ENCODE results near the gene GET4.

DNA sequence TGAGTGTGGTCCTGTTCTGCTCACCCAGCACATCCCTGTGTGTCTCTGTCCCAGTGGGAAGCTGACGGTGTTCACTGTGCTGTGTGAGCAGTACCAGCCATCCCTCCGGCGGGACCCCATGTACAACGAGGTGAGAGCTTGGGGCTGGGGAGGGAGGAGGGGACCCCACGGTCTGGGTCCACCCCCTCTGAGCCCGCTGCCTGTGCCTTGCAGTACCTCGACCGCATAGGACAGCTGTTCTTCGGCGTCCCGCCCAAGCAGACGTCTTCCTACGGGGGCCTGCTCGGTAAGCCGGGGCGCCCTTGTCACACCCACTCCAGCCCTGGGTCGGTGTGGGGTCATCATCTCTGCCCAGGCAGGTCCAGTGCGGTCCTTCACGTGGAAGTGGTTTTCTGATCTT, 17.3 kb downstream of the GET4 start:
- TF ChIP-seq POLR2AphosphoS5 (IDR thresholded peaks at IDR 0.05; ENCODE audit: low read depth, low read length) (no peak), PAX5 (IDR thresholded peaks at IDR 0.05; ENCODE audit: insufficient read depth, low read length, severe bottlenecking) (no peak)
